Stimulated activated CD4-positive, alpha-beta T cell treated with anti-CD3 and anti-CD28 coated beads, Interleukin-1b, Interleukin-23, amount 100 ng/mL, for 48 hours (primary cell): ENCODE measurements around the gene INKA2.

Experiments used
- DNase-seq: peaks from one replicate; pipeline ENCODE4 v3.0.0-alpha.2; 2020

The INKA2 gene

DNA sequence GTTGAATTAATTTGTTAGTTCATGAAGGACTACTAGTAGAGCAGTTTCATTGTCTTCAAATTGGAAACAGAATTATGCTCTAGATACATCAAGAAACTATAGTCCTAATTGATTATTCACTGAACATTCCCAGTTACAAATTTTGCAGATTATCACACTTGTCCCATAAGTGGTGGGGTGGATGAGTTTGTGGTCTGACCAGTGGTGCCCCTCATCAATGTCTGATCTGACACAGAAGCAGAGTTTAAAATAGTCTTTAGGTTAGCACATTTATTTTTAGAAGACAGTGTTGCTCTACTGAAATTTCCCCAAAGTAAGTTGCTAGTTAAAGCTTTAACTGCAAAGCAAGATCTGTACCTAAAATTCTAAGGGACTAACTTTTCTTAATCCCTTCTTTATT lies 42.9 kb downstream of the INKA2 start:
- DNase-seq, result no peak

DNA sequence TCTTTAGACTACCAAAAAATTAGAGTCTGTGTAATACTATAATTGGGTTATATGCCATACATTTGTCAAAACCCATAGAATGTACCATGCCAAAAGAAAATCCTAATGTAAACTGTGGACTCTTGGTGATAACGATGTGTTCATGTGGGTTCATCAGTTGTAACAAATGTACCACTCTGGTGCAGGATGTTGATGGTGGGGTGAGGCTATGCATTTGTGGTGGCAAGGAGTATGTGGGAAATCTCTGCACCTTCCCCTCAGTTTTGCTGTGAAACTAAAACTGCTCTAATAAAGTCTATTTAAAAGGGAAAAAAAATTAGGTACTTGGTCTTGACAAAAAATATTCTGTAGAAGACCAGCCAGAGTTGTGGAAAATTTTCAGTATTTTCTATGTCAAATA lies 43.4 kb downstream of the INKA2 start:
- no peak for DNase-seq

DNA sequence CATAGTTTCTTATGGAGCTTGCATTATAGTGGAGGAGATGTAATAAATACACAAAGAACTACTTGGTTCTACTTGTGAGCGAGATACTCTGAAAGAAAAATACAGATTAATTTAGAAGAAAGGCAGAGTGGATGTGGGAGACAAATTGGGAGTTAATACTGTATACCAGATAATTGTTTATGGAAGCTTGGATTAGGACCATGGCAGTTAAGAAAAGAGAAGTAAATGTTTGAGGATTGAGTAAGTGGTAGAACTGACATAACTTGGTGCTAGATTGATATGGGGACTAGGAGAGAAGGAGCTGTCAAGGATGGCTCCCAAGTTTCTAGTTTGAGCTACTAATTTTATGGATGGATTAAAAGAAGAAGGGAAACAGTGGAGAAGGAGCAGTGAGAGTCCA lies 47.3 kb downstream of the INKA2 start:
- no peak for DNase-seq

- no peak for DNase-seq
These were observed 48.9 kb downstream of the INKA2 start for GRCh38 chr1:111690306-111690617.
